ENCODE measurements around the gene BMI1.

DNA sequence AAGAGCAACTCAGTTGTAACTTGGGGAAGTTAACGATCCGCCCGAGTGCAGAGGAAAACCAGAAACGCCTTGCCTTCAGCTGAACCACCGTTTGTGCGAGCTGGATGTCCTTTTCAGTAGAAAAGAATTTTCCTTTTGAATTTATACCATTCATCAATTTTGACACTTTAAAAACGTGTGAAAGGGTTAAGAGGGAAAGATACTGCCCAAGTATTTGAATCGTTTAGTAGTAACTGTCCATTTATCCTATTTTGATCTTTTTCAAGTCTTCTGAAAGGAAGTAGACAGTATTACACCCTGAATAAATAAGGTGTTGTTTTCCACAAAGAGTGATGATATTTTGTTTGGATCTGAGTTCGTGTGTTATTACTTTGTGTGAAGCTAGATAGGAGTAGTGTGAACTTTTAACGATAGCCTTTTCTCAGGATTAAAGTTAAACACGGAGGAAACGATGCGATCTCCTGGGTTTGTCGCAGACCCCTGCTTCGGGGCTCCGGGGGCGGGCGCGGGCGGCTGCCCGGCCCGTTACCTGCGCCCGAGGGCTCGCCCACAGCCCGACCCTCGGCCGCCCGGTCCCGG lies 830 bp upstream of the BMI1 start:
- TF ChIP-seq, protein P1, sequence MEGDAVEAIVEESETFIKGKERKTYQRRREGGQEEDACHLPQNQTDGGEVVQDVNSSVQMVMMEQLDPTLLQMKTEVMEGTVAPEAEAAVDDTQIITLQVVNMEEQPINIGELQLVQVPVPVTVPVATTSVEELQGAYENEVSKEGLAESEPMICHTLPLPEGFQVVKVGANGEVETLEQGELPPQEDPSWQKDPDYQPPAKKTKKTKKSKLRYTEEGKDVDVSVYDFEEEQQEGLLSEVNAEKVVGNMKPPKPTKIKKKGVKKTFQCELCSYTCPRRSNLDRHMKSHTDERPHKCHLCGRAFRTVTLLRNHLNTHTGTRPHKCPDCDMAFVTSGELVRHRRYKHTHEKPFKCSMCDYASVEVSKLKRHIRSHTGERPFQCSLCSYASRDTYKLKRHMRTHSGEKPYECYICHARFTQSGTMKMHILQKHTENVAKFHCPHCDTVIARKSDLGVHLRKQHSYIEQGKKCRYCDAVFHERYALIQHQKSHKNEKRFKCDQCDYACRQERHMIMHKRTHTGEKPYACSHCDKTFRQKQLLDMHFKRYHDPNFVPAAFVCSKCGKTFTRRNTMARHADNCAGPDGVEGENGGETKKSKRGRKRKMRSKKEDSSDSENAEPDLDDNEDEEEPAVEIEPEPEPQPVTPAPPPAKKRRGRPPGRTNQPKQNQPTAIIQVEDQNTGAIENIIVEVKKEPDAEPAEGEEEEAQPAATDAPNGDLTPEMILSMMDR (IDR thresholded peaks at IDR 0.05; ENCODE audit: poor library complexity) = no peak
- TF ChIP-seq EZH2 (IDR thresholded peaks at IDR 0.05; ENCODE audit: borderline replicate concordance) = no peak
- TF ChIP-seq EZH2phosphoT487 (IDR thresholded peaks at IDR 0.05; ENCODE audit: low read depth, severe bottlenecking, unreplicated experiment) = no peak
